D341Med (cell line): ENCODE results near the gene AIPL1.

ENCODE experiments used
- DNase-seq: peaks from one replicate; pipeline ENCODE4 v3.0.0; 2012; ENCODE audit warnings: low spot score

Gene AIPL1

GRCh38 chr17:6465206-6466003, 30.5 kb upstream of the AIPL1 start:
- DNase-seq = no peak

- no peak for DNase-seq
Observed at GRCh38 chr17:6464446-6465041, 29.6 kb upstream of the AIPL1 start.

- no peak for DNase-seq
Observed at GRCh38 chr17:6463616-6464445, 28.9 kb upstream of the AIPL1 start.

DNA sequence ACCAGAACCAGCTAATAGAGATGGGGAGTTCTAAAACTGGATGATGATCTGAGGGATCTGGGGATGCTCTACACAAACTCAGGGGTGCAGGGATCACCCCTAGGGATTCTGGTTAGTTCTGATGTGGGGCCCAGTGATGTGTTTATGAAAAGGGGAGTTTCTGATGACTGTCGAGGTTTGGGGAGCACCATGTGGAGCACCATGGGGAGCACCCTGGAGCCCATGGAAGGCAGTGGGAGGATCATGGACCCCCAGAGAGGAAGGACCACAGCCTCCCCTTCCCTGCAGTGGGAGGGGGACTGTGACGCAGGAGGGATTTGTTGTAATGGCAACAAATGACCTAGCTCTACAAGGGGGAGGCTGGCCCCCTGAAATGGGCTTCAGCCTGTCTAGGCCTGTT, 27.8 kb upstream of the AIPL1 start:
- no peak for DNase-seq

DNA sequence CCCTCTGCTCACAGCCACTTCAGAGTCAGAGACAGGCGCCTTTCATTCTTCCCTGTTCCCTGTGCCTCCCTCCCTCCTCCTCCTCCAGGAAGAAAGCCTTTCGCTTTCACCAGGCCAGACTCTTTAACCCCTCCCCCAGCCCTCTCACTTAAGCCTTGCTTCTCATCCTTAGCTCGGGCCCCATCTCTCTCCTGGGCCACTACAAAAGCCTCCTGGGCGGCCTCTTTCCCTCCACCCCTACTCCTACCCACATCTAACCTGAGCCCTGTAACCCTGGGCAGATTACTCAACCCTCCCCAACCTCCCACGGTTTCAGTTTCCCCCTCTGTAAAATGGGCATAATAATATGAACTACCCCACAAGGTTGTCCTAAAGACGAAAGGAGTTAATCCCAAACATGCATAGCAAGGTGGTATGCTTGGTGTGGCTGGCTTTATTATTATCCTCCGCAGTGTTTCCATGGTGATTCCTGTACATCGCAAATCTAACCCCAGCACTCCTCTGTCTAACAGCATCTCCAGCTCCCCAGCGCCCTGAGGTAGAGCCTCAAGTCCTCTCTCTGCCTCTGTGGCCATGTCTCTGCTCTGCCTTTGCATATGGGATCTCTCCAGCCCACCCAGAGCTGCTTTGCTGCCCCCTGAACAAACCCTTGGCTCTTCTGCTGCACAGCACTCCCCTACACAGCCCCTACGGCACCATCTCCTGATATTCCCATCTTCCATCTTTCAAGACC, 27.0 kb upstream of the AIPL1 start:
- DNase-seq = no peak

DNA sequence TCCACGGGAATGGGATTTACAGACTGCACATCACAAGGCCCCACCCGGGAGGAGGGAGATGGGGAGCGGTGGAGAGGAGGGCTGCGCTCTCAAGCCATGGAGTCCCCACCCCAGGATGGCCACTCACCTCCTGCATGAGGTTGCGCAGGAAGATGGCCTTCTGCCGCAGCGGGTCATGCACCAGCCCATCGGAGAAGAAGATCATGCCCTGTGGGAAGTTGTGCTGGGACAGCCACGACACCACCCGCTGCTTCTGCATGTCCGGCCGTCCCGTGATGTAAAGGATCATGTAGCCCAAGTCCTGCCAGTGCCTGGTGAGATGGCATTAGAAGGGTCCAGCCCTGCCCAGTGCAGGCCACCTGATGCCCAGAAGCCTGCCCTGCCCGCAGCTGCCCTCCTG, 26.3 kb upstream of the AIPL1 start:
- no peak for DNase-seq

GRCh38 chr17:6460531-6461161, 25.7 kb upstream of the AIPL1 start:
- no peak for DNase-seq

GRCh38 chr17:6458460-6458950, 23.6 kb upstream of the AIPL1 start:
- DNase-seq = no peak

GRCh38 chr17:6457688-6458459, 23.0 kb upstream of the AIPL1 start:
- no peak for DNase-seq

DNA sequence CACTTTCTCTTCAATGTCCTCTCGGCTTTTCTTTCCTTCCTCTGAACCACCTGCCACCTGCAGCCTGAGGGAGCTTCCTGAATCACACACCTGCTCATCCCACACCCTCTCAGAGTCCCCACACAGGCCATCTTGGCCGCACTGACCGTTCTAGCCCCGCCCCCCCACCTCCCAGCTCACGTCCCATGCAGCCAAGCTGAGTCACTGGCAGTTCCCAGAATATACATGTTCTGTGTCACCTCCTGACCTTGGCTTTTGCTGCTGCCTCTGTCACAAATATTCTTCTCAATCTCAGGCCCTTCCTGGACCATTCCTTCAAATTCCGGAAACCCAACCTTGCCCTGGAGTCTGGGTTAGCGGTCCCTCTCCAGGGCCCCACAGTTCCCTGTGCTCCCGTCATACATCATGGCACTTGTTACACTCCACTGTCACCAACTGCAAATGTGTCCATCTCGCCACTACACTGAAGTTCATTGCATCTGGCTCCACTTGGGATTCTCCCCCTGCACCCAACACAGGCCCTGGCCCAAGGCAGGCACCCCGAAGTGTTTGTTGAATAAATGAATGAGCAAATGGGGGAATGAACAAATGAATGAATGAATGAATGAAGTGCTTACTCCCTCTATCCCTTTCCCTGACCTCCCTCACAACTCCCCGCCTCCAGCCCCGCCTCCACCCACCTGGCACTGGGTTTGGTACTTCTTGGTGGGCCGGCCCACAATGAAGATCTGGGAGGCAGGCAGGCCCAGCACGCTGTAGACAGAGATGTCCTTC, 22.2 kb upstream of the AIPL1 start:
- DNase-seq = no peak

DNA sequence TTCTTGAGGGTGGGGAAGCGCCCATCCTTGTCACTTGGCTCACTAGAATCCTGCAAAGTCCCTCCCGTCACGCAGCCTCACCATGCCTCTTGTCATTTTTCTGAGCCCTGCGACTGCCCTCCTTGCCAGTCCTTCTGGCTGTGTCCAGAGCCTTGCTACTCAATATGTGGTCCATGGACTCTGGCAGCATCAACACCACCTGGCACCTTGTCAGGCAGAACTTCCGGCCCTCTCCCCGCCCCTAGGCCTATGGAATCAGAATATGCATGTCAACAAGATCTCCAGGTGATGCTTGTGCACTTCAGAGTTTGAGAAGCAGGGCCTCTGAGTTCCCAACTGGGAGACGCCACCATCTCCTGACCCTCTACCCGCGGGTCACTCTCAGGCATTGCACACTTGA, 21.4 kb upstream of the AIPL1 start:
- no peak for DNase-seq

DNA sequence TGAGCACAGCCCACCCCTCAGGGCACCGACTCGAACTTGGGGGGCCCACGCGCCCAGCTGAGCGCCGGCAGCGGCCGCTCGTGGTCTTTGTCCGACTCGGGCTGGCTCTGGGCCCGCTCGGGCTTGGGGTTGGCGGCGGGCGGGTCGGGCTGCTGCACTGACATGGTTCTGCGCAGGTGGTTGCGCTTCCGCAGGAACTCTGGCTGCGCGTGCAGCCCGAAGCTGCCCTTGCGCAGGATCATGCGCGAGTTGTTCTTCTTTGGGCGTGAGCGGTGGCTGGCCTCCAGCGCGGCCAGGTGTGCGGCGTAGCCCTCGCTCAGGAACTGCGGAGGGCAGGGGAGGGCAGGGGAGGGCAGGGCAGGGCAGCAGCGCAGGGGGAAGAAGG, 20.4 kb upstream of the AIPL1 start:
- no peak for DNase-seq

DNA sequence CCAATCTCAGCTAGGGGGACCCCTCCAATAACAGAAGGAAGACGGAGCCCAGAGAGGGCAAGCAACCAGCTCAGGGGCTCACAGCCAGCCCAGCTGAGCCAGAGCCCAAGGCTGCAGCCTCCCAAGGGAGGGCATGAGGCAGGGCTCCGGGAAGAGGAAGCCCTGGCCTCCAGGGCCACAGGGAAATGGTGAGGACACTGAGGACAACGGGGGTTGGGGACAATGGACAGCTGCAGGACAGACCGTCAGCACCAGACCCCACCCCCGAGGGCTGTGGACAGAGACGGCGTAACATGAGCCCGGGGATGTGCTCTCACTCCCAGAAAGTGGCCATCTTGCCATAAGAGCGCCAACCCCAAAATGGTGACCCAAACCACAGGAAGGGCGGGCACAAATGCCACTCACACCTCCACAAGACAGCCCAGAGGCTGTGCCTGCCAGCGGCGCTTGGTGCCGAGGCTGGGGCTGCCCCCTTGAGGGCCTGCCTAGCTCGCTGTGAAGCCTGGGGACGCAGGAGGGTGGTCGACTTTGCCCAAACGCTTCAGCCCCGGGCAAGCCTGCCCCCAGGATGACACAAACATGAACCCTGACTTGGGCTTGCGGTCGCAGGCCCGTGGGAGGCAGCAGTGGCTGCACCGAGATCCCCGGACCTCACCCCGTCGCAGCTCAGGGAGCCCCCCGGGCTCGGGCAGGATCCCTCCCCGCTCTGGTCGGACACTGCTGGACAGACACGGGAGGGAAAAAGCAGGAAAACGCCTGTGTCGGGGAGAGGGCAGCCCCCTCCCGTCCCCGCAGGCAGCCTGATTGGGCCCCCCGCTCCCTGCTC, 19.8 kb upstream of the AIPL1 start:
- DNase-seq = no peak

GRCh38 chr17:6453279-6454024, 18.5 kb upstream of the AIPL1 start:
- DNase-seq = no peak

DNA sequence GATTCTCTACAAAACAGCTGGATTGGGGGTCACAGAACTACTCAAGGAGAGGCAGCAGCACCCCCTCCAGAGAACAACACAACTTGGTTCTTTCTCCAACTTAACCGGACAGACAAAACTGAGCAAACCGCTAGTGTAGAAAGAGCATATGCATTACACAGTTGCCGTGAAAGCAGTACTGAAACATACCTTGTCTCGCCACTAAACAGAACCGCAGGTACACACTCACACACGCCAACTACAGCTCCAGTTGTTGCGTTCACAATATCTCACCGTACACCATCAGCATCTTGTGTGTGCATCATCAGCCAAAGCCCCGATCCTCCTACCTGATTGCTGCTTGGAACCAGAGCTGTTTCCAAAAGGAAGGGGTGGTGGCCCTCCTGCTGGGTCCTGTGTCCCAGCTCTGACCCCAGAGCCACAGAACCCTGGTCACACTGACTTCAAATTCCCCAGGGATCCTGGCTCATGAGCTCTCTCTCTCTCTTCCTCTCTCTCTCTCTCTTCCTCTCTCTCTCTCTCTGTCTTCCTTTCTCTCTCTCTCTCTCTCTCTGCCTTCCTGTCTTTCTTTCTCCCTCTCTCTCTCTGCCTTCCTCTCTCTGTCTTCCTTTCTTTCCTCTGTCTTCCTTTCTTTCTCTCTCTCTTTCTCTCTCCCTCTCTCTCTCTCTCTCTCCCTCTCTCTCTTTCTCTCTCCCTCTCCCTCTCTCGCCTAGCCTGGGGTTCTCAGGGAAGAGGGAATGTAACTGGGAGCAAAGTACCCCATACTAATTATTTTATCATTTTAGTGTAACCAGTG, 17.7 kb upstream of the AIPL1 start:
- no peak for DNase-seq

GRCh38 chr17:6450926-6451832, 16.3 kb upstream of the AIPL1 start:
- DNase-seq = no peak

GRCh38 chr17:6449307-6449706, 14.4 kb upstream of the AIPL1 start:
- no peak for DNase-seq
